HT-29 (cell line): ENCODE measurements around the gene RBKS. TPM values are rescaled to one million over a fixed set of nuclear protein-coding genes. Genes with fewer than 3 reads are reported as not detected.
"Not testable (repeated sequence)": the region's sequence is repeated elsewhere in the genome, so short reads cannot be mapped to it uniquely, and the experiment has no call there.

Source experiments
- DNase-seq: peaks from one replicate; pipeline ENCODE4 v3.0.0-alpha.2; 2015; ENCODE audit warnings: low spot score
- total RNA-seq: library from RNA; depleted of rRNA; stranded (reverse); fragments of >200 nt; shearing (Covaris generic); gene quantifications from 2 replicates; pipeline ENCODE4 v1.2.3, GENCODE V29; 2014

RBKS gene
- total RNA-seq, 1 experiment from 2014 or later: 0.53 TPM

DNA sequence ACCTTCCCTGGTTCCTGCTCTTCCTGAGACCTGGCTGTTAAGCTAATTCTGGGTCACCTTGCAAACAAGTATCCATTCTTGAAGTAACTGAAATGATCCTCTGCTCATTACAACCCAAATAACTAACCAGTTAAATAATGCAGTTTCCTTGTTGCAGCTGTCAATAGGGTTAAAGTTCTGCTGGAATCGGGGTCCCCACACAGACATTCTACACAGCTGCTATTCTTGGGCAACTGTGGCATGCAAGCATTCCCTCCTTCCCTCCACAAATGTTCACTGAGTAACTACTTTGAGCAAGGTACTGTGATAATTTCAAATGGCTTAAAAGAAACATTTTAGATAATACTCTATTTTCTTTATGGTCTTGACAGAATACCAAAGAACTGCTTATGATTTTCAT lies 17.1 kb downstream of the RBKS start:
- DNase-seq: no peak

DNA sequence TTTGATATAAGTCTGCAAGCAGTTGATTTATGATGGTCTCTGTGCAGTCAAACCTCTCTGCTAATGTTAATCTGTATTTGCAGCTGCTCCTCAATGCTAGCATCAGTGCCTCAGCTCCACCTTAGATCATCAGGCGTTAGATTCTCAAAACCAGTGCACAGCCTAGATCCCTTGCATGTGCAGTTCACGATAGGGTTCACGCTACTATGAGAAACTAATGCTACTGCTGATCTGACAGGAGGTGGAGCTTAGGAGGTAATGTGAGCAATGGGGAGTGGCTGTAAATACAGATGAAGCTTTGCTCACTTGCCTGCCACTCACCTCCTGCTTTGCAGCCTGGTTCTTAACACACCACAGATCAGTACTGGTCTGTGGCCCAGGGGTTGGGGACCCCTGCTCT lies 18.4 kb downstream of the RBKS start:
- peak; percentile 16 for DNase-seq

- DNase-seq: no peak
Measured at GRCh38 chr2:27870724-27871123, 19.5 kb downstream of the RBKS start.

DNA sequence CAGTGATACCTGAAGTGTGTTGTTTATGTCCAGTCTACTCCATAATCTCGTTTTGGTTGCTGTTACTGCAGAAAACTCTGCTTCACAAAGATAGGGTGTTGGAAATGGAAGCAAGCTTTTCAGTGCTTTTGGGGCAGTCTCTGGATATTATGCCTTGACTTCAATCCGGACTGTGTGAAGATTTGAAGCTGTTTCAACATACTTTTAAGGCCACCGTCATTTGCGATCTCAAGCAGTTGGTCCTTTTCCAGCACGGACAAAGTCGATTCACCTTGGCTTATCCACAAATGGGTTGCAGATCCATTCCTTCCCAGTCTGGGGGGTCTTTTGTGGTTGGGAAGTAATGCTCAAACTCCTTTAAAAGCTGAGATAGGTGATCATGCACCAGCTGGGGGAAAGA lies 20.4 kb downstream of the RBKS start:
- DNase-seq: no peak

DNA sequence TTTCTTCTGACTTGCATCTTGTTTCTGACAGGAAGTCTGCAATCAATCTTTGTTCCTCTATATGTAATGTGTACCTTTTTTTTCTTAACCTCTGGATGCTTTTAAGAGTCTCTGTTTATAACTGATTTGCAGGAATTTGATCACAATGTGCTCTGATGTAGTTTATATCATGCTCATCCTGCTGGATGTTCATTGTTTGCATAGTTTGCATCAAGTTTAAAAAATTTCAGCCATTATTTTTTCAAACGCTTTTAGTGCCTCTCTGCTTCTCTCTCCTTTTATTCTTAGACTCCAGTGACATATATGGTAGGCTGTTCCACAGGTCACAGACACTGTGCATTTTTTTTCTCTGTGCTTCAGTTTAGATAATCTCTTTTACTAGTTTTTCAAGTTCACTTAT lies 23.9 kb downstream of the RBKS start:
- no peak for DNase-seq

GRCh38 chr2:27863955-27864354 lies 26.2 kb downstream of the RBKS start:
- DNase-seq: not testable (repeated sequence)

DNA sequence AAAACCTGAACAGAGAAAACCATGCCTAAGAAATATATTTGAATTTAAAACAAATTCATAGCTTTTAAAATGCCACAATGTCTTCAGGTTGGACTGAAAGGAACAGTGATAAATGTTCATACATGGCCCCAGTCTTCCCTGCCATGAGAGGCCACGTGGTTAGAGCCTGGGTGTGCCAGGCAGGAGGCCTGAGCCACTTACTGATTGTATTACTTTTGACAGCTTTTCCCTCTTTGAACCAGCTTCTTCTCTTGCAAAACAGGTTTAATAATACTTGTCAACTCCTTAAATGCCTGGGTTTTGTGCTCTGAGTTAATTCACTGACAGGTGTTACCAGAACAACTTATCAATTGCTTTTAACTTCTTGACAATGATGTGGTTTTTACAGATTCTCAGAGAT lies 27.0 kb downstream of the RBKS start:
- DNase-seq: no peak

GRCh38 chr2:27860111-27860510 lies 30.1 kb downstream of the RBKS start:
- DNase-seq: no peak

DNA sequence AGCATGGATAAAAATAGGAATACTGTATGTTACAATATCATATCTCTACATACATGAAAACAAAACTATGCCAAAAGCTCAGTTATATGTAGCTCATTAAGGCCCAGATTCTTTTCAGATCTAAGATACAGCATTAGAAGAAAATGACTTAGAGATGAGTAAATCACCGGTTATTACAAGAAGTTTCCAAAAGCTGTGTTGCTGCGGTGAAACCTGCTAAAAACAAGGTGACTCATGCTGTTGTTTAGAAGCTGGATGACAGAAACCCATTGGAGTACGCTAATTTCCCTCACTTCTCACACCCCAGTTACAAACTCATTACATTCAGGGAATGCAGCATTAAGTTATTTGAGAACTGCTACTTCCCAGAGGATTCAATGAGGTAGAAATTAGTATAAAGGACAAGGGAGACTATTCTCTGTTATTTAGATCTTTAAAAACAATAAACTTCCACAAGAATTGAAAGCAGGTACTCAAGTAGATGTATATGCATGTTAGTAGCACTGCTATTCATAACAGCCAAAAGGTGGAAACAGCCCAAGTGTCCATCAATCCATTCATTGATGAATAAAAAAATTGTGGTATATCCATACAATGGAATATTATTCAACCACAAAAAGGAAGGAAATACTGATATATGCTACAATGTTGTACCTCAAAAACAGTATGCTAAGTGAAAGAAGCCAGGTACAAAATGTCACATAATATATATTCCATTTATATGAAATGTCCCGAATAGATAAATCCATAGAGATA lies 32.6 kb downstream of the RBKS start:
- DNase-seq: no peak

GRCh38 chr2:27856956-27857355 lies 33.2 kb downstream of the RBKS start:
- no peak for DNase-seq

GRCh38 chr2:27856386-27856785 lies 33.8 kb downstream of the RBKS start:
- no peak for DNase-seq

DNA sequence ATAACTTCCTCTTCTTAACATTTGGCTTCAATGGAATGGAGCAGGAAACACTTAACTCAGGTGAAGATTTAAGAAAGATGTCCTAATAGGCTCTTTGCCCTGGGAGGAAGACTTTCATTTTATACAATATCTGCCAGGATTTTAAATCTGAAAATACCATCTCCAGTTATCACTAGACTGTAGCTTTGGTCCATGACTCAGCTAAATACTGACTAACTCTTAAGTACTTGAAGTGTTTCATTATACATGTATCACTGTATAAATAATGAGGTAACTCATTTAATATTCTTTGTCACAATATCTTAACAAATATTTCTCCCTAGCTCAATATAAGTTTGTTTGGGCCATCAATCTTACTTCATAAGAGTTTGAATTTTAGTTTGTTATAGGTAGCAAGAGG lies 34.7 kb downstream of the RBKS start:
- no peak for DNase-seq

GRCh38 chr2:27854229-27854862 lies 35.8 kb downstream of the RBKS start:
- DNase-seq: peak; percentile 16

GRCh38 chr2:27852691-27853090 lies 37.5 kb downstream of the RBKS start:
- DNase-seq: no peak

DNA sequence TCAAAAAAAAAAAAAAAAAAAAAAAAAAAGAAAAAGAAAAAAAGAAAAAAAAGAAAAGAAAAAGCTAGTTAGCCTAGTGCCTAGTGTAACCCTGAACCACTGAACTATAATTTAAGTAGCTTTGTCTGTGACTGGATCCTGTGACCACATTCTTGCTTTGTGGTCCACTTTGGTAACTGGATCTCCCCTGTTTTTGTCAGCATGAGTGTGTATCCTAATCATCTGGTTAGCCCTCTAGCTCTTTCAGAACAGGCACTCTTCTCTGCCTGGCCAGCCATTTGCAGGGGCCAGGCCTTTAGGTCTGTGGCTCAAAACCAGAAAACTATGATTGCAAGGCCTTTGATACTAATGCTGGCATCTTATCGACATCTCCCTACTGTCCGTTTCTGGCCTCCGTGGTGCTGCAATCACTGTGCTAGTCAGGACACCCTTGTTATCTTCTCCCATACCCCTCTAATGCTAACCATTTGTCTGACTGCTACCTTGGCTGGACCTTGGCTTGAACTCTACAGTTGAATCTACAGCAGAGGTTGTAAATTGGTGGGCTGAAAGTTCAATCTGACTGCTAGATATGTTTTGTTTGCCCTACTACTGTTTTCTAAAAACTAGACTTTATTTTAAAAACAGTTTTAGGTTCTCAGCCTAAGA lies 40.5 kb downstream of the RBKS start:
- no peak for DNase-seq

- DNase-seq: no peak
Measured at GRCh38 chr2:27847333-27847732, 42.9 kb downstream of the RBKS start.

DNA sequence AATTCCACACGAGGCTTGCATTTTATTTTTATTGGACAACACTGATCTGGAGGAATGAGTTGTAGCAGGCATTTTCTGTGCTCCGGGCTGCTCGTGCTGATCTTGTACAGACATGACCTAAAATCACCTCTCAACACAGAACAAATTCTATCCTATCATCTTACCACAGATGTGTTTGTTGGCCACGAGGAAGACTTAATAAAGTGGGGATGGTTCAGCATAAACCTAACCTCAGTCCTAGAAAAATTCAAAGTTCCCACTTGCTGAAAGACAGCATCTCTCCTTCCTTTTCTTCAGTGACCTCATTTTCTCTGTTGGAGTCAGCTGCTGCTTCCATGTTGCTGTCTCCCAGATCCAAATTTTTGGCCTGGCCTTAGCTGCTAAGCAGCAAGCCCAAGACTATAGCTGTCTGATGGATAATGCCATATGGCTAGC lies 45.3 kb downstream of the RBKS start:
- no peak for DNase-seq

DNA sequence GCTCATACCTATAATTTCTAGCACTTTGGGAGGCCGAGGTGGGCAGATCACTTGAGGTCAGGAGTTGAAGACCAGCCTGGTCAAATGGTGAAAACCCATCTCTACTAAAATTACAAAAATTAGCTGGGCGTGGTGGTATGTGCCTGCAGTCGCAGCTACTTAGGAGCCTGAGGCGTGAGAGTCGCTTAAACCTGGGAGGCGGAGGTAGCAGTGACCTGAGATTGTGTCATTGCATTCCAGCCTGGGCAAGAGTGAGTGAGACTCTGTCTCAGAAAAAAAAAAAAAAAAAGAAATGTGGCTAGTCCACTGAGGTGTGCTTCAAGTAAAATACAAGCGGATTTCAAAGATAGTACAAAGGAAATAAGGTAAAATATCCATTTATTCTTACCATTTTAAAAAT lies 46.2 kb downstream of the RBKS start:
- DNase-seq: no peak

GRCh38 chr2:27842894-27843293 lies 47.3 kb downstream of the RBKS start:
- DNase-seq: no peak

DNA sequence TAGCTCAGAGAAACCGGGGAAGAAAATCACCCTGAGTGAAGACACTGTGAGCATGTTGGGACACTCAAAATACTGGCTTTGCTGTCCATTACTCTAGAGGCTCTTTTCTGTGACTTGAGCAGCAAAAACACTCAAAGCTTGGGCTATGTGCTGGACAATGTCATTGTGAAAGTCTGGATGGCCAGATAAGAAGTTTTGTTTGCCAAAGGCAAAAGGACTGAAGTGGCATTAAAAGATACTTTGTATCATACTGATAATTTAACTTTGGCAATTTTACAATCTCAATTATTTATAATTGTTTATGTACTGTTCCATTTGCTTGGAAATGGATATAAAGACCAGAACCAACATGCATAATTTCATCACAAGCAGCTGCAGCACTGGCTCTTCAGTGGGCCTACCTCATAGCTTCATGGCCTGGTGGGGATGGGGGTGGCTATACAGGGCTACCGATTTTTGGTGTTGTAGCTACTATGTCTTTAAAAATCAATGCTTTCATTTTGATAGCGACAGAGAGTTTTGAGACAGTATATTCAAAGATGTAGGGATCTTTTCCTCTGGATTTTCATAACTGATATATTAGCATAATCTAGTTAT lies 51.1 kb downstream of the RBKS start:
- DNase-seq: no peak

- DNase-seq: no peak
Measured at GRCh38 chr2:27838502-27838901, 51.7 kb downstream of the RBKS start.

- DNase-seq: no peak
Measured at GRCh38 chr2:27833931-27834330, 56.3 kb downstream of the RBKS start.

DNA sequence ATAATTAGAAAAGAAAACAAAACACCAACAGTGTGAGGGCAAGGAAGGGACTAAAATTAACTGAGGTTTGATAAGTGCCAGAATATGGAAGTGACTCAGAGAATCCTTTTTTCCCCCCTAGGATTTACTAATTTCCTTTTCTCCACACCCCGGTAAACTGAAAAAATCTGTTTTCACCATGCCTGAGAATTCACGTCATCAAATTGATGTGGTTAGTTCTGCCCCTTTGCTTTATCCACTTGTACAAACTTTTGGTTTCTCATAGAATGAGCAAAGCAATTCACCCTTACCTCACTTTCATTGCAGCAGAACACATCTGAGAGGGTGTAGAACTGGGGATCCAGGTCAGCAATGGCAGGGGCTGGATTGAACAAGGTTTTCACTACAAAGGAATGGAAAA lies 57.8 kb downstream of the RBKS start:
- no peak for DNase-seq
